Peyer's patch (tissue), 4 donors: ENCODE measurements around the gene S100A6. TPM values are rescaled to one million over a fixed set of nuclear protein-coding genes. Genes with fewer than 3 reads are reported as not detected.
A peak's percentile ranks its signal among the peaks of the same experiment; 100 is the strongest.

ENCODE experiments used
- DNase-seq, 3 donors: peaks; one replicate each; pipeline ENCODE4 v3.0.0-alpha.2; 2017 to 2019
- H3K27ac ChIP-seq, 4 donors: fragments of 200-600 bp; sonication (generic); one replicate each; pipeline ENCODE4 v1.5.1; 2016 to 2019
- H3K27me3 ChIP-seq, 2 donors: fragments of 200-600 bp; sonication (generic); one replicate each; pipeline ENCODE4 v1.5.1; 2019
- H3K36me3 ChIP-seq, 3 donors: fragments of 200-600 bp; sonication (generic); one replicate each; pipeline ENCODE4 v1.5.1; 2016 to 2019
- H3K4me1 ChIP-seq, 4 donors: fragments of 200-600 bp; sonication (generic); one replicate each; pipeline ENCODE4 v1.5.1; 2016 to 2019
- H3K4me3 ChIP-seq, 4 donors: fragments of 200-600 bp; sonication (generic); 1 replicate in 3 of 4; 2 replicates in 1 of 4; pipeline ENCODE4 v1.5.1; 2016 to 2019; ENCODE audit warnings: mild to moderate bottlenecking in 1 of 4
- H3K9me3 ChIP-seq, 4 donors: fragments of 200-600 bp; sonication (generic); one replicate each; pipeline ENCODE4 v1.5.1; 2016 to 2019; ENCODE audit warnings: mild to moderate bottlenecking in 1 of 4
- POLR2A ChIP-seq, 2 donors: fragments of 450-650 bp; IDR thresholded peaks; one replicate each; pipeline ENCODE4 v1.5.1; 2017; ENCODE audit warnings: antibody characterized with exemption in 2 of 2, mild to moderate bottlenecking in 2 of 2, moderate library complexity in 2 of 2
- total RNA-seq, 4 donors: library from RNA; depleted of rRNA; stranded (reverse); fragments of >200 nt; gene quantifications; one replicate each; pipeline ENCODE4 v1.1.0, GENCODE V29; 2016
- TF ChIP-seq, protein P1 (sequence below), 6 experiments: fragments of 450-650 bp in 4 of 6; fragments of 200-600 bp in 2 of 6; sonication (generic) in 1 of 6; IDR thresholded peaks; one replicate each; pipeline ENCODE4 v1.5.1; 2017 to 2019; ENCODE audit warnings: antibody characterized with exemption in 6 of 6, mild to moderate bottlenecking in 3 of 6, moderate library complexity in 1 of 6

The S100A6 gene
- total RNA-seq, 4 donors from 2014 or later = 321 to 366 (median 334) TPM

DNA sequence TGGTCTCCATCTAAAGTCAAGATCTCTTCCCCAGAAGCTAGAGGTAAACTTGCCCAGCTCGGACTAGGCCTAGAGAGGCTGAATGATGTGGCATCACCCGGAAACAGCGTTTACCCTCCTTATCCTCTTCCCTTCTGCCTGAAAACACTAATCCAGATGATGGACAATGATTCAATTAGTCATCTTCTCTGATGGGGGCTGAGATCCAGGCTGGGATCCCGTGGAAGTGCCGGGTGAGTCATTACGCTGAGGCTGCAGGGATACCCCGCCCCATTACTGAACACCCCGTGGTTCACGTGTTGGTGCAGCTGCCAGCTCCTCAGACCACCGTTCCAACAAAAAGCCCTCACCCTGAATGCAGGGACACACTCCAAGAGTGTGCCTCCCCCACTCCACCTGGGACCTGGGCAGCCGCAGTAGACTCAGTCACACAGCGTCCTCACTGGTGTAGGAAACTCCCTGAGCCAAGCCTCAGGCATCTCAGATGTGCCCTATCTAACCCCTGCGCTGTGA, 2.0 kb downstream of the S100A6 start:
- H3K4me1 ChIP-seq = peaks cover 6 to 58% (median 13%) of the 10 kb centered on the region in 4 donors
- H3K9me3 ChIP-seq = no peaks in the 10 kb centered on the region
- H3K4me3 ChIP-seq = peak overlapping the region; percentile 6 to 89 (median 72)
- peak in 2 of 3 donors; percentile 75 to 79 for DNase-seq
- H3K27me3 ChIP-seq = no peaks in the 10 kb centered on the region
- peak overlapping the region; percentile 95 to 99 (median 97) for H3K27ac ChIP-seq
- TF ChIP-seq, protein P1, sequence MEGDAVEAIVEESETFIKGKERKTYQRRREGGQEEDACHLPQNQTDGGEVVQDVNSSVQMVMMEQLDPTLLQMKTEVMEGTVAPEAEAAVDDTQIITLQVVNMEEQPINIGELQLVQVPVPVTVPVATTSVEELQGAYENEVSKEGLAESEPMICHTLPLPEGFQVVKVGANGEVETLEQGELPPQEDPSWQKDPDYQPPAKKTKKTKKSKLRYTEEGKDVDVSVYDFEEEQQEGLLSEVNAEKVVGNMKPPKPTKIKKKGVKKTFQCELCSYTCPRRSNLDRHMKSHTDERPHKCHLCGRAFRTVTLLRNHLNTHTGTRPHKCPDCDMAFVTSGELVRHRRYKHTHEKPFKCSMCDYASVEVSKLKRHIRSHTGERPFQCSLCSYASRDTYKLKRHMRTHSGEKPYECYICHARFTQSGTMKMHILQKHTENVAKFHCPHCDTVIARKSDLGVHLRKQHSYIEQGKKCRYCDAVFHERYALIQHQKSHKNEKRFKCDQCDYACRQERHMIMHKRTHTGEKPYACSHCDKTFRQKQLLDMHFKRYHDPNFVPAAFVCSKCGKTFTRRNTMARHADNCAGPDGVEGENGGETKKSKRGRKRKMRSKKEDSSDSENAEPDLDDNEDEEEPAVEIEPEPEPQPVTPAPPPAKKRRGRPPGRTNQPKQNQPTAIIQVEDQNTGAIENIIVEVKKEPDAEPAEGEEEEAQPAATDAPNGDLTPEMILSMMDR (IDR thresholded peaks at IDR 0.05) = no peak
- peak in 1 of 2 donors; percentile 4 for TF ChIP-seq POLR2A (IDR thresholded peaks at IDR 0.05)
- no peaks in the 10 kb centered on the region for H3K36me3 ChIP-seq

DNA sequence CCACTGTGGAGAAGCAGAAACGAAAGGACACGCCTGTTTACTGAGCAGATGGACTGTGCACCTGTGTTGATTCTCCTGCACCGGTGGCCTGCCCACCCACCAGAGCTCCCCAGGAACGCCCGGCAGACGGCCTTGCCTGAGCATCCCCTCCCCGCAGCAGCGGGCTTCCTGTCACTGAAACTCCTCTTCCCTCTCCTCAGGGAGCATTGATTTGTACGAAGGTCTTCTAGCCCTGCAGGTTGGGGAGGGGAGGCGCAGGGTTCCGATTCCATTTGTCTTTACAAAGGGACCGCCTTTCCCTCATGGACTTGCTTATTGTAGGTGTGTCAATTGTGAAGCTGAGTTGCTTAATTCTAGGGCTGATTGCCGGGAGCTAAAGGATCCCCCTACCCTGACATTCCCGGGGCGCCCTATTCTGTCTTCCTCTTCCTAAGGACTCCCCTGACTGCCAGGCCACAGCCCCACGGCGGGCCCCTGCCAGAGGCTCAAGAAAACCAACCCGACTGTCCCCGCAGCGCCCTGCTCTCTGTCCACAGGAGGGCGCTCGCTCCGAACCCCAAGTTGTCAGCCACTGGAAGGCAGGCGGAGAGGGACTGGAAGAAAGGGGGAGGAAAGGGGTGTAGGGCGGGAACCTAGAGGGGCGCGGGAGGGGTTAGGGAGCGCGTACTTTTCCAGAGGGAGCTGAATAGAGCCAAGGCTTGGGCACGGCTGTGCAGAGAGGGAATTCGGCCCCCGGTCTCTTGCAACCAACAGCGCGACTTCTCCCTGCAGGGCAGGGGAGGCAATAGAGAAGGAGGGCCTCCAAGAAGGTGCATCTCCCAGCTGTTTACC, 2.8 kb downstream of the S100A6 start:
- peak; percentile 54 to 75 for TF ChIP-seq POLR2A (IDR thresholded peaks at IDR 0.05)
- TF ChIP-seq, protein P1 (IDR thresholded peaks at IDR 0.05) = peak; percentile 77 to 96 (median 88)
- Histone ChIP-seq H3K4me1 (peaks cover 6 to 56% (median 13%) of the 10 kb centered on the region in 4 donors), H3K4me3 (peak overlapping the region; percentile 5 to 89 (median 38)), H3K36me3 (no peaks in the 10 kb centered on the region), H3K9me3 (no peaks in the 10 kb centered on the region), H3K27ac (peak overlapping the region; percentile 95 to 99 (median 97)), H3K27me3 (no peaks in the 10 kb centered on the region)
- peak; percentile 80 to 94 (median 93) for DNase-seq

DNA sequence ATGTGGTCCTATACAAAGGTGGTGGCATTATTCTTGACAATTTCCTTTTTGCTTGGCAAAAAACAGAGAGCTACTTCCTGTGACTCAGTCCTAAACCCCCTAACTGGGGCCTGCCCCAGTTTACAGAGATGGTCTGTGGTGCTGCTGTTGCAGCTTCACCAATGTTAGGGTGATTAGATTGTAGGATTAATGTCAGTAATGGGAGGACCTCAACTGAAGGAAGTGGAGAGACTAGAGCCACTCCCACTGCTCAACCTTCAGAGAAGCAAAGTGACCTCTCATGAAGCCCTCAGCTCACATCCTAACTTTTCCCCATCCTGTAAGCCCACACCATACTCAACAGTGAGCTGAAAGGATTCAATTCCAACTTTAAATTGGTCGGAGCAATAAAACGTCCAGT, 3.6 kb downstream of the S100A6 start:
- no peak for DNase-seq
- Histone ChIP-seq H3K27me3 (no peaks in the 10 kb centered on the region), H3K27ac (peak overlapping the region; percentile 95 to 99 (median 97)), H3K4me1 (peaks cover 6 to 48% (median 13%) of the 10 kb centered on the region in 4 donors), H3K36me3 (no peaks in the 10 kb centered on the region), H3K4me3 (peak overlapping the region in 1 of 4 donors; percentile 89), H3K9me3 (no peaks in the 10 kb centered on the region)
- no peak for TF ChIP-seq POLR2A (IDR thresholded peaks at IDR 0.05)
- TF ChIP-seq, protein P1 (IDR thresholded peaks at IDR 0.05) = no peak

DNA sequence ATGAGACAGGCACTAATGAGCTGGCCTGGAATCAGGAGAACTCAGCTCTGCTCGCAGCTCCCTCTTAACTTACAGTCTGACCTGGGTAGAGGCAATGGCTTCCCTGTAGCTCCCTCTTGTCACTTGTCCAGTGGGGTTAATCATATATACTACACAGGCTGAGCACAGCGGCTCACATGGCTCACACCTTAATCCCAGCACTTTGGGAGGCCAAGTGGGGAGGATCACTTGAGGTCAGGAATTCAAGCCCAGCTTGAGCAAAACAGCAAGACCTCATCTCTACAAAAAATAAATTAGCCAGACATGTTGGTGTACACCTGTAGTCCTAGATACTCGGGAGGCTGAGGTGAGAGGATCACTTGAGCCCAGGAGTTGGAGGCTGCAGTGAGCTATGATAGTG, 4.2 kb downstream of the S100A6 start:
- Histone ChIP-seq H3K9me3 (no peaks in the 10 kb centered on the region), H3K36me3 (no peaks in the 10 kb centered on the region), H3K4me1 (peaks cover 6 to 42% (median 11%) of the 10 kb centered on the region in 4 donors), H3K27ac (peak overlapping the region in 3 of 4 donors; percentile 96 to 99 (median 98)), H3K27me3 (no peaks in the 10 kb centered on the region), H3K4me3 (no peak overlapping the region)
- DNase-seq = no peak
- TF ChIP-seq, protein P1 (IDR thresholded peaks at IDR 0.05) = no peak
- no peak for TF ChIP-seq POLR2A (IDR thresholded peaks at IDR 0.05)

GRCh38 chr1:153527683-153528040, 8.1 kb downstream of the S100A6 start:
- Histone ChIP-seq H3K4me3 (no peak overlapping the region), H3K4me1 (peaks cover 0 to 11% (median 6%) of the 10 kb centered on the region in 4 donors), H3K27me3 (no peaks in the 10 kb centered on the region), H3K27ac (no peak overlapping the region), H3K9me3 (no peaks in the 10 kb centered on the region), H3K36me3 (no peaks in the 10 kb centered on the region)
- no peak for DNase-seq
- TF ChIP-seq POLR2A (IDR thresholded peaks at IDR 0.05) = no peak
- TF ChIP-seq, protein P1 (IDR thresholded peaks at IDR 0.05) = no peak
